ENCODE data around the gene MSL1.

MSL1 gene

GRCh38 chr17:40176754-40177110 is 55.0 kb downstream of the MSL1 start:
- DNase-seq (ENCODE audit: low spot score) = no peak

- peak; percentile 78 for DNase-seq (ENCODE audit: low spot score)
Observed at GRCh38 chr17:40177275-40177874, 55.6 kb downstream of the MSL1 start, which contains the start of gene RAPGEFL1. TSS of gene RAPGEFL1 (plus strand) at chr17:40177470. CDS start at chr17:40177862, 392 bp downstream.

GRCh38 chr17:40178021-40178601 is 56.3 kb downstream of the MSL1 start:
- no peak for DNase-seq (ENCODE audit: low spot score)

- no peak for DNase-seq (ENCODE audit: low spot score)
Observed at GRCh38 chr17:40178660-40179059, 56.9 kb downstream of the MSL1 start.

GRCh38 chr17:40179923-40180659 is 58.3 kb downstream of the MSL1 start:
- DNase-seq (ENCODE audit: low spot score) = no peak

- DNase-seq (ENCODE audit: low spot score) = no peak
Observed at GRCh38 chr17:40180694-40181093, 58.9 kb downstream of the MSL1 start.

GRCh38 chr17:40181205-40181604 is 59.4 kb downstream of the MSL1 start:
- DNase-seq (ENCODE audit: low spot score) = no peak

- no peak for DNase-seq (ENCODE audit: low spot score)
Observed at GRCh38 chr17:40182606-40183005, 60.8 kb downstream of the MSL1 start.
